OCI-LY7 (cell line): ENCODE data around the gene RANBP6. TPM values are rescaled to one million over a fixed set of nuclear protein-coding genes. Genes with fewer than 3 reads are reported as not detected.

Experiments used
- BruUV-seq: library from RNA; stranded (reverse); fragments of 400-500 nt; replicated peaks from 2 replicates; lab custom pipeline; 2021; lab: Mats Ljungman, UMichigan
- CTCF ChIA-PET: fragments of 300-600 bp; sonication (Branson Sonifier 250); formaldehyde crosslinking; loops from one replicate; lab custom pipeline; 2022; ENCODE audit warnings: antibody characterized with exemption; ENCODE audit not compliant: unreplicated experiment; lab: Charles Lee
- POLR2A ChIA-PET: fragments of 300-600 bp; sonication (Branson Sonifier 250); formaldehyde crosslinking; loops from one replicate; lab custom pipeline; 2022; ENCODE audit warnings: antibody characterized with exemption; lab: Charles Lee
- DNase-seq: peaks from one replicate; pipeline ENCODE4 v3.0.0-alpha.2; 2015; ENCODE audit warnings: low spot score
- H2AFZ ChIP-seq: fragments of 200-600 bp; sonication (generic), shearing (Covaris generic); 2 replicates; pipeline ENCODE4 v1.6.1; 2014; ENCODE audit warnings: mild to moderate bottlenecking, antibody characterized with exemption, low read length, moderate library complexity
- H3K27ac ChIP-seq: fragments of 200-600 bp; sonication (generic); 2 replicates; pipeline ENCODE4 v1.5.1; 2014; ENCODE audit warnings: mixed run types, low read depth, mild to moderate bottlenecking, moderate library complexity, low read length, inconsistent platforms; ENCODE audit not compliant: poor library complexity, severe bottlenecking
- H3K36me3 ChIP-seq: fragments of 200-600 bp; sonication (generic); 2 replicates; pipeline ENCODE4 v1.6.1; 2014; ENCODE audit warnings: mild to moderate bottlenecking, antibody characterized with exemption, low read length, moderate library complexity, mixed read lengths; ENCODE audit not compliant: insufficient read depth
- H3K4me1 ChIP-seq: fragments of 200-600 bp; sonication (generic); 2 replicates; pipeline ENCODE4 v1.5.1; 2014; ENCODE audit warnings: mild to moderate bottlenecking, low read length; ENCODE audit not compliant: insufficient read depth, poor library complexity, severe bottlenecking
- H3K4me2 ChIP-seq: fragments of 200-600 bp; sonication (generic); 2 replicates; pipeline ENCODE4 v1.6.1; 2014; ENCODE audit warnings: mild to moderate bottlenecking, low read length
- H3K4me3 ChIP-seq: fragments of 200-600 bp; sonication (generic); 2 replicates; pipeline ENCODE4 v1.5.1; 2014; ENCODE audit warnings: mild to moderate bottlenecking, low read depth, low read length; ENCODE audit not compliant: poor library complexity, severe bottlenecking
- H3K79me2 ChIP-seq: fragments of 200-600 bp; sonication (generic); 2 replicates; pipeline ENCODE4 v1.6.1; 2016; ENCODE audit warnings: low read depth, mild to moderate bottlenecking, low read length, moderate library complexity, mixed read lengths; ENCODE audit not compliant: insufficient read depth
- H3K9me2 ChIP-seq: fragments of 200-600 bp; sonication (generic); 2 replicates; pipeline ENCODE4 v1.6.1; 2016; ENCODE audit warnings: mild to moderate bottlenecking, low read length, mixed read lengths; ENCODE audit not compliant: insufficient read depth
- H3K9me3 ChIP-seq: fragments of 200-600 bp; sonication (generic); 2 replicates; pipeline ENCODE4 v1.6.1; 2014; ENCODE audit warnings: mild to moderate bottlenecking, mixed run types, low read length, mixed read lengths
- H4K20me1 ChIP-seq: fragments of 200-600 bp; sonication (generic); 2 replicates; pipeline ENCODE4 v1.6.1; 2014; ENCODE audit warnings: mild to moderate bottlenecking, antibody characterized with exemption, low read length, moderate library complexity, mixed read lengths; ENCODE audit not compliant: insufficient read depth
- CTCF ChIP-seq: fragments of 200-600 bp; sonication (generic); conservative IDR thresholded peaks from 2 replicates; pipeline ENCODE4 v1.5.1; 2014; ENCODE audit warnings: mild to moderate bottlenecking, antibody characterized with exemption, low read length, moderate library complexity, mixed read lengths
- EZH2phosphoT487 ChIP-seq: fragments of 200-600 bp; sonication (generic); IDR thresholded peaks from 2 replicates; pipeline ENCODE4 v1.6.1; 2018; ENCODE audit warnings: low read depth, borderline replicate concordance, mild to moderate bottlenecking, mixed run types, antibody characterized with exemption, low read length, moderate library complexity, mixed read lengths
- intact Hi-C: fragments of 100-400 bp; cut with micrococcal nuclease; formaldehyde crosslinking; loops from one replicate; pipeline ENCODE4 v1.10.0; 2022; ENCODE audit not compliant: unreplicated experiment
- total RNA-seq, 2 experiments: library from RNA; depleted of rRNA in 1 of 2; stranded (reverse); fragments of >200 nt in 1 of 2; shearing (Covaris generic) in 1 of 2; gene quantifications; 2 replicates each; pipeline ENCODE4 v1.2.3, GENCODE V29; 2014 to 2022

Gene RANBP6
- total RNA-seq, 2 experiments from 2014 or later = 24.1 to 28.4 TPM

- no TSS peak for BruUV-seq
- H3K27ac ChIP-seq = peak overlapping the region; percentile 58
These were observed 37.0 kb upstream of the RANBP6 start for GRCh38 chr9:6052293-6052919.

GRCh38 chr9:6051511-6051950 lies 36.1 kb upstream of the RANBP6 start:
- Histone ChIP-seq H3K27ac (peak overlapping the region; percentile 58), H3K4me1 (peaks cover 22% of the 10 kb centered on the region), H4K20me1 (no peaks in the 10 kb centered on the region), H3K9me2 (no peaks in the 10 kb centered on the region), H3K4me2 (peak overlapping the region; percentile 51), H3K4me3 (no peak overlapping the region), H3K9me3 (no peaks in the 10 kb centered on the region), H3K36me3 (no peaks in the 10 kb centered on the region), H3K79me2 (no peaks in the 10 kb centered on the region), H2AFZ (peak overlapping the region; percentile 88)
- intact Hi-C loops = loop anchor here (10.0 kb wide), 1 partner anchor 633 kb away; no protein-coding TSS in a partner anchor
- DNase-seq = peak; percentile 73
- BruUV-seq = no TSS peak
- TF ChIP-seq CTCF (no peak), EZH2phosphoT487 (no peak)
- ChIA-PET CTCF (no interaction called here), POLR2A (interaction anchor here (0.6 to 2.2 kb wide), 5 partner anchors 12 to 1268 kb away, joined by 3 to 5 read pairs (median 4); no protein-coding TSS in a partner anchor)

More at GRCh38 chr9:6052293-6052919, 37.0 kb upstream of the RANBP6 start:
- CTCF ChIA-PET = no interaction called here
- Histone ChIP-seq H4K20me1 (no peaks in the 10 kb centered on the region), H3K4me1 (peaks cover 22% of the 10 kb centered on the region), H3K36me3 (no peaks in the 10 kb centered on the region), H3K9me3 (no peaks in the 10 kb centered on the region), H3K79me2 (no peaks in the 10 kb centered on the region), H3K4me3 (no peak overlapping the region), H3K9me2 (no peaks in the 10 kb centered on the region), H3K4me2 (peak overlapping the region; percentile 51), H2AFZ (peak overlapping the region; percentile 88)
- intact Hi-C loops = loop anchor here (10.0 kb wide), 1 partner anchor 632 kb away; no protein-coding TSS in a partner anchor
- TF ChIP-seq CTCF (no peak), EZH2phosphoT487 (no peak)
- POLR2A ChIA-PET = interaction anchor here (0.6 to 2.2 kb wide), 7 partner anchors 28 to 1269 kb away, joined by 3 to 5 read pairs (median 3); no protein-coding TSS in a partner anchor
- DNase-seq = peak; percentile 13

GRCh38 chr9:6049798-6050197 lies 34.4 kb upstream of the RANBP6 start:
- H3K27ac ChIP-seq = no peak overlapping the region
- H2AFZ ChIP-seq = peak overlapping the region; percentile 20; the same call in 1 of the 2 replicates
- H3K4me3 ChIP-seq = no peak overlapping the region
- no peaks in the 10 kb centered on the region for H3K79me2 ChIP-seq
- no TSS peak for BruUV-seq
- peak; percentile 53 for DNase-seq
- ChIA-PET POLR2A (interaction anchor here (0.6 to 1.3 kb wide), 3 partner anchors 42 to 481 kb away, joined by 3 to 9 read pairs (median 4); no protein-coding TSS in a partner anchor), CTCF (no interaction called here)
- no peaks in the 10 kb centered on the region for H3K36me3 ChIP-seq
- intact Hi-C loops = loop anchor here (10.0 kb wide), 1 partner anchor 635 kb away; no protein-coding TSS in a partner anchor
- H3K4me1 ChIP-seq = peaks cover 22% of the 10 kb centered on the region
- no peak overlapping the region for H3K4me2 ChIP-seq
- no peaks in the 10 kb centered on the region for H3K9me2 ChIP-seq
- no peak for TF ChIP-seq EZH2phosphoT487
- TF ChIP-seq CTCF = peak; percentile 76
- H3K9me3 ChIP-seq = no peaks in the 10 kb centered on the region
- no peaks in the 10 kb centered on the region for H4K20me1 ChIP-seq
